Heart left ventricle (tissue), 13 donors: Measurements from ENCODE around the gene CAST.

Experiments used
- POLR2A ChIP-seq, 2 donors: fragments of 450-650 bp; IDR thresholded peaks; one replicate each; pipeline ENCODE4 v1.6.1; 2017; ENCODE audit warnings: antibody characterized with exemption in 2 of 2, mild to moderate bottlenecking in 2 of 2, moderate library complexity in 2 of 2
- TF ChIP-seq, protein P1 (sequence below), 12 donors: fragments of 200-600 bp; sonication (generic) in 4 of 12; IDR thresholded peaks; one replicate each; pipeline versions ENCODE4 v1.5.0 to v1.8.0; 2018 to 2022; ENCODE audit warnings: antibody characterized with exemption in 12 of 12, mild to moderate bottlenecking in 5 of 12
- donor health status: ischemic (EF 13 %, LVEDD 7.1; RV severe dilation, severe dysfunction).
- donor health status: DM: no; HTN: yes; CAD: no.
- donor health status: DM: no; HTN: no; CAD: no.
- donor health status: ischemic (EF 25% LVEDD 6.9; RV normal size, moderate dysfunction).
- donor health status: ischemic (EF 25% LVEDD 5.7; RV mildly dilated, moderate dysfunction).
- donor health status: ischemic (EF 35%, LVEDD 5.7; RV mildly dilated, moderate dysfunction).
- donor health status: nonischemic (EF 11% LVEDD 7.7; RV severe dilation, severe dysfunction).
- donor health status: DM: yes; HTN: yes; CAD: no.
- donor health status: PGD.
- donor health status: ischemic (EF 29% LVEDD 5.4; RV normal size, mild dysfunction).
- donor health status: nonischemic (EF 23%, LVEDD 6.1; RV moderate dilation, normal function).

DNA sequence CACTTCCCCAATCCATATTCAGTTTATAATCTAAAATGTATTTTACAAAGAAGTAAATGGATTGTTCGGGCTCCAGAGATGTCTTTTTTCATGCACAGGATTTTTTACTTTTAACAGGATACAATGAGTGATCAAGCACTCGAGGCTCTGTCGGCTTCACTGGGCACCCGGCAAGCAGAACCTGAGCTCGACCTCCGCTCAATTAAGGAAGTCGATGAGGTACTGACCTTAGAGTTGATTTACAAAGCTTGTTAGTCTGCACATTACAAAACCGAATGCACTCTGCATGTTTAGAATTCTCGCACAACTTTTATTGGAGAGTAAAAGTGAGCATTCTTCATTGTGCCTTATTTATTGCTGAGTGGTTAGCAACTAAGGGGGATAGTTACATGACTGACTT lies 80.4 kb downstream of the CAST start:
- TF ChIP-seq, protein P1, sequence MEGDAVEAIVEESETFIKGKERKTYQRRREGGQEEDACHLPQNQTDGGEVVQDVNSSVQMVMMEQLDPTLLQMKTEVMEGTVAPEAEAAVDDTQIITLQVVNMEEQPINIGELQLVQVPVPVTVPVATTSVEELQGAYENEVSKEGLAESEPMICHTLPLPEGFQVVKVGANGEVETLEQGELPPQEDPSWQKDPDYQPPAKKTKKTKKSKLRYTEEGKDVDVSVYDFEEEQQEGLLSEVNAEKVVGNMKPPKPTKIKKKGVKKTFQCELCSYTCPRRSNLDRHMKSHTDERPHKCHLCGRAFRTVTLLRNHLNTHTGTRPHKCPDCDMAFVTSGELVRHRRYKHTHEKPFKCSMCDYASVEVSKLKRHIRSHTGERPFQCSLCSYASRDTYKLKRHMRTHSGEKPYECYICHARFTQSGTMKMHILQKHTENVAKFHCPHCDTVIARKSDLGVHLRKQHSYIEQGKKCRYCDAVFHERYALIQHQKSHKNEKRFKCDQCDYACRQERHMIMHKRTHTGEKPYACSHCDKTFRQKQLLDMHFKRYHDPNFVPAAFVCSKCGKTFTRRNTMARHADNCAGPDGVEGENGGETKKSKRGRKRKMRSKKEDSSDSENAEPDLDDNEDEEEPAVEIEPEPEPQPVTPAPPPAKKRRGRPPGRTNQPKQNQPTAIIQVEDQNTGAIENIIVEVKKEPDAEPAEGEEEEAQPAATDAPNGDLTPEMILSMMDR (IDR thresholded peaks at IDR 0.05) = no peak
- TF ChIP-seq POLR2A (IDR thresholded peaks at IDR 0.05) = no peak
